Measurements from ENCODE around the gene WWC2.

WWC2 gene

DNA sequence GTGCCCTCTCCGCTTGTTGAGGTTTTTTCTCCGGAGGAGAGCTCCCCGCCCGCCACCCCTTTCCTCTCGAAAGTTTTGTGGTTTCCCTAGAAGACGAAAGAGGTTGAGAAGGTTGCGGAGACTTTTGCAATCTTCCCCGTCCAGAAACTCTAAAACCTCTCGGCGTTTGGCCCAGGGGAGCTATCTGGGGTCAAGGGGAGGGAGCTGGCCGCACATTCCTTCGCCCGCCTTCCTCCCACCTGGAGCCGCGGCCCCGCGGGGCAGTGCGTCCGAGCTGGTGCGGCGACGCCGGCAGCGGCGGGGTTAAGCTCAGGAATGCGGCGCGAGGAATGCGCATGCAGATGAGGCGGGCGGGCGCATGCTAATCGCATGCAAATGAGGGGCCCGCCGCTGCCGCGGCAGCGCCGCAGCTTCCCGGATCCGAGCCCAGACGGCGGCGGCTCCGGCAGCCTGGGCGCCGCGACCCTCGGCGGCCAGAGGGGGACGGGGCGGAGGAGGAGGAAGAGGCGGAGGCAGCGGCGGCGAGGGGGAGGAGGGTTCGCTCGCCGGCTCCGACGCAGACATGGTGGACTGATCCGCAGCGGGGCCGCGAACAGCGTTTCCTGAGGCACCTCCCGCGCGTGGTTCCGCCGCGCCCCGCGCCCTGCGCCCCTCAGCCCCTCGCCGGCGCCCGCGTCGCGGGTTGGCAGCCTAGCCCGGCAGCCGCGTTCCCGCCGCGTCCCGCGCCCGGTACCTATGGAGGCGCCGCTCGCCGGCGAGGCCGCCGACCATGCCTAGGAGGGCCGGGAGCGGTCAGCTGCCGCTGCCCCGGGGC lies at the start of gene WWC2:
Gene WWC2 (plus strand): TSS at position 535 of the 814 bp plus-strand sequence. CDS start 235 bp downstream, at position 770.
- DNase-seq = peak; percentile 66

GRCh38 chr4:183053681-183054080 lies 45.4 kb upstream of the WWC2 start:
- DNase-seq = no peak

GRCh38 chr4:183057255-183057654 lies 41.8 kb upstream of the WWC2 start:
- no peak for DNase-seq

GRCh38 chr4:183059797-183060196 lies 39.3 kb upstream of the WWC2 start:
- no peak for DNase-seq

- DNase-seq = no peak
These were observed 30.6 kb upstream of the WWC2 start for GRCh38 chr4:183068502-183068901.

- DNase-seq = no peak
These were observed 27.8 kb upstream of the WWC2 start for GRCh38 chr4:183071222-183071621.

DNA sequence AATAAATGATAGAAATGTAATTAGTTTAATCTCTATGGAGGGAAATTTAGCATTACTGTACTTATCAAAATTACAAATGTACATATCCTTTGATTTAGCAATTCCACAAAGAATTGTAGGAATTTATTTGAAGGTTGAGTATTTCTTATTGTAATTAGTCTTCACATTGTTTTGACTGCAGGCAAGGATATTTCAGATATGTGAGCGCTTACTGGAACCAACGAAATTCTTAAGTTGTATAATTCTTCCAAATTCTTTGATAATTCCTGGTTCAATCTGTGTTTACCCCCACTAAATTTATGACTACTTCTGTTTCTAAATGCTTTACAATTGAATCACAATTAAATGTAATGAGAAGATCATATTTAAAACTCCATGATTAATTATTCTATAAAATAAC lies 26.9 kb upstream of the WWC2 start:
- DNase-seq = no peak

DNA sequence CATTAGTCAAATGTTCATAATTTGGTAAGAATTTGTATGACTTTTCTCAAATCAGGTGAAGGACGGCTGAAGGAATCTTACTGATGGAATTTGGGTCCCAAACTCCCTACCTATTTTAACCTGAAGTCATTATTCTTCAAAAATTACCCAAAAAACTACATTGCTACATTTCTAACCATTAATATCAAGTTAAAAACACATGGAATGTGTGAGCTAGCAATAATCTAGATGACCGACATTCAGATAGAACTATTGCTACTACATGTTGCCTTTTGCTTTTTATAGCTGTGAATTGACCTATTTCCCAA lies 25.3 kb upstream of the WWC2 start:
- no peak for DNase-seq

- no peak for DNase-seq
These were observed 24.6 kb upstream of the WWC2 start for GRCh38 chr4:183074288-183074990.

DNA sequence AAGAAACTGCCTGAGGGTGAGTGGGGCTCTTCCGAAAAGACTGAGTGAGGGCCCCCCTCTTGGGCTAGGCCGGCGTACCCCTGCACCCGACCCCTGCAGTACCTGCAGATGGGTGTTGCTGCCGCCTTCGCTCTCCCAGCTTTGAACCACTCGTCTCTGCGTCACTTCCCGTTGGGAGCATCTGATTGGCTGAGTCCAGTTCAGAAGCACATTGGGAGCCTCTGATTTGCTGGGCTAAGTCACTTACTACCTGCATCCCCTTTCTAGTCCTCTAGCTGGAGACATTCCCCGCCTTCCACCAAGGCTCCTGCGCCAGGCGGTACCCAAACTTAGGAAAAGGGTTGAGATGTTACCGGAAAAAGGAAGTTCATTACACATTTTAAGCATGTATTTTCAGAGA lies 20.4 kb upstream of the WWC2 start:
- DNase-seq = no peak

GRCh38 chr4:183080372-183081115 lies 18.5 kb upstream of the WWC2 start:
- no peak for DNase-seq

- no peak for DNase-seq
These were observed 18.0 kb upstream of the WWC2 start for GRCh38 chr4:183081116-183081469.

DNA sequence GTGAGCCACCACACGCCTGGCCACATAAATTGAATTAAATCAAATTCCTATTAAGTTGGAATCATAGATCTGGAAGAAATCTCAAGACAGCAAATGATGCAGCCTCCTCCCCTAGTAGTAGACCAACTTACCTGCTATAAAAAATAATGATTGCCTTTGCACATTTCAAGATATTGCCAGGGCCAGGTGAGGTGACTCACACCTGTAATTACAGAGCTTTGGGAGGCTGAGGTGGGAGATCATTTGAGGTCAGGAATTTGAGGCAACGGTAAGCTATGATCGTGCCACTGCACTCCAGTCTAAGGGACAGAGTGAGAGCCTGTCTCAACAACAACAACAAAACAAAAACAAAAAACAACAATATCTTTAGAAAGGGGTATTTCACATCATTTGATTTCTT lies 17.0 kb upstream of the WWC2 start:
- DNase-seq = no peak

DNA sequence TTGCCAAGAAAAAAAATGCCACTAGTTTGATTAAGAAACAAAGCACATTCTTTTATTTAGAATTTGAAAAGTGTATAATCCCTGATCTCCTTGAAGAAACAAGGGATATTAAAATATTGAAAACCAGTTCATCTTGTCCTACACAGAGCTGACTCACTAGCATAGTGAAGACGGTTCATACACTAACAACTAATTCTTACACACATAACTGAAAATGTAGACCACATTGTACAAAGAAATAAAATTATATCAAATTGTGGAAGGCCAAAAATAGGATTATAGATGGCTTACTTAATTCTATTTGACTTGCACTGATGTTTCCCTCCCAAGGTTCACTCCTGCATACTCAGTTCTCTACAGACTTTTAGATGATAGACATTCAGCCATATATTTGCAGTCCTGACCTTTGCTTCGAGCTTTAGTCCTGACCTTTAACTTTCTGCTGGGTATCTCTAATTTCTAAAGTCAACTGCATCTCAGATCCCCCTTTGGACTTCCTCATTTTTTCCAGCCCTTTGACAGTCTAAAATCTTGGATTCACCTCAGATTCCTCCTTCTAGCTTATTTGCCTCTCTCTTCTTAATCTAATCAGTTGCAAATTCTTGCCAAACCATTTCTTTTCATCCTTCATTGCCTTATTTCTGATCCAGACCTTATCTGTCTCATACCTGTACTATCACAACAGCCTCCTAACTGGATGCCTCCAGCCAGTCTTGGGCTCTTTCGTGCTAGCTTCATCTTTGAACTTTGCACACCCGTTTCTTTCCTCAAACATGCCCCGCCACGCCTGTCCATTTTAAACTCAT lies 4.5 kb upstream of the WWC2 start:
- DNase-seq = no peak

DNA sequence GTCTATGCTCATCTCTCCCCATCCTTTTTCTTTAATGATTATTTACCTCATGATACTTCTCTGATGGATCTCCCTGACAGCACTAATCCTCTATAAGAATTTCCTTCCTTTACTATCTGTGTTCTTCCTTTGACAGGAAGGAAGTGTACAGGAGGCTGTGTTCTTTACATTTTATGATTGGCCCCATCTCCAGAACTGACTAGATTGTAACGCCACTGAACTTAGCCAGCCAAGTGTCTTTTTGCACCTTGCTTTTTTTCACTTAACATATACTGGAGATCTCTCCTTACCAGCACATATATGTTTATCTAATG lies 3.9 kb upstream of the WWC2 start:
- no peak for DNase-seq

- DNase-seq = no peak
These were observed 2.6 kb upstream of the WWC2 start for GRCh38 chr4:183096276-183096965.

DNA sequence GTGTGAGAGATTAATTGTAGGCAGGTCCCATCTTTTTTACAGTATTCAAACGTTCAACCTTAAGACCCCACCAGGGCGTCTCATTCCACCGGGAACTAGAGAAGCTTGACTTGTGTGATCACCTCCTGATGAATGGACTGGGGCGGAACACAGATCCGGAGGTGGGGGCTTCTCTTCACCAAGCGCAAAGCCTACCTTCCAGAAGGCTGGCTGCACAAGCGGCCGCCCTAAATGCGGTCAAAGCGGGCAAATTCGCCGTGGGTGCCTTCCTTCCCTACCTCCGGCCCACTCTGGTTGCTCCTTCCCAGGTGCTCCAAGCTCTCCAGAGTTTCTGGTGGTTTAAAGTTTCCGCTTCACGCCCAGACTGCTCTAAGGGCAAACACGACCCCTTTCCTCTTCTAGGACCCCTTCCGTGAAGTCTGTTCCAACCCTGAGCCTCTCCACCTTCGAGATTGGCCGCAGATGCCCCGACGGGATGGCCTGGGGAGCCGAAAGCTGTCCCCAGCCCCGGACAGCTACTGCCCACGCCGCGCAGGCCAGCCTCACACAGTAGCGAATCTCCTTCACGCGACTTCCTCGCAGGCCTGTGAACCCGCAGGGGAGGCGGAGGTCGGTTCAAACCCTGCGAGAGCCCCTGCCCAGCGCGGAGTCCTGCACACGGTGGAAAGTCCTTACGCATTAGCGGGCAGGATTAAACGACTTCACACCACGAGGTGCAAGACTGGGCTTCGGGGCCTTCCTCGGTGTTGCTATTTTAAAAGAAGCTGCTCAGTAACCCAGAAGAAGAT lies 1.6 kb upstream of the WWC2 start:
- DNase-seq = peak; percentile 9

GRCh38 chr4:183098019-183098722 lies 886 bp upstream of the WWC2 start:
- DNase-seq = no peak

- DNase-seq = peak; percentile 6
These were observed 660 bp downstream of the WWC2 start for GRCh38 chr4:183099537-183100297.

- DNase-seq = no peak
These were observed 1.2 kb downstream of the WWC2 start for GRCh38 chr4:183100298-183100599.

GRCh38 chr4:183100827-183101226 lies 1.8 kb downstream of the WWC2 start:
- DNase-seq = no peak
